Endodermal cell (in vitro differentiated cells): ENCODE data around the gene MCOLN1. TPM values are rescaled to one million over a fixed set of nuclear protein-coding genes. Genes with fewer than 3 reads are reported as not detected.

ENCODE experiments used
- DNase-seq: peaks from one replicate; pipeline ENCODE4 v3.0.0-alpha.2; 2017
- H3K27ac ChIP-seq: 2 replicates; pipeline ENCODE4 v1.5.1; 2013; ENCODE audit warnings: mild to moderate bottlenecking, low read depth, low read length, moderate library complexity
- H3K27me3 ChIP-seq: 2 replicates; pipeline ENCODE4 v1.6.1; 2013; ENCODE audit warnings: mild to moderate bottlenecking, low read length, moderate library complexity; ENCODE audit not compliant: insufficient read depth, control insufficient read depth, poor library complexity, severe bottlenecking
- H3K36me3 ChIP-seq: 2 replicates; pipeline ENCODE4 v1.7.0; 2013; ENCODE audit warnings: mild to moderate bottlenecking, low read length, moderate library complexity; ENCODE audit not compliant: control insufficient read depth, insufficient read depth
- H3K4me1 ChIP-seq: one replicate; pipeline ENCODE4 v1.7.0; 2013; ENCODE audit warnings: low read length; ENCODE audit not compliant: control insufficient read depth, insufficient read depth
- H3K4me3 ChIP-seq: 2 replicates; pipeline ENCODE4 v1.5.1; 2013; ENCODE audit warnings: mild to moderate bottlenecking, low read length, moderate library complexity
- H3K9ac ChIP-seq: 2 replicates; pipeline ENCODE4 v1.6.1; 2013; ENCODE audit warnings: mild to moderate bottlenecking, low read length, moderate library complexity; ENCODE audit not compliant: poor library complexity, severe bottlenecking; ENCODE audit errors: extremely low read depth
- H3K9me3 ChIP-seq: 2 replicates; pipeline ENCODE4 v1.6.1; 2013; ENCODE audit warnings: mild to moderate bottlenecking, low read length, moderate library complexity; ENCODE audit not compliant: control insufficient read depth
- H3K27ac Mint-ChIP-seq: 2 replicates; pipeline ENCODE4 v1.8.0; 2020; ENCODE audit warnings: mixed read lengths
- H3K27me3 Mint-ChIP-seq: 2 replicates; pipeline ENCODE4 v1.8.0; 2021; ENCODE audit warnings: mild to moderate bottlenecking, mixed read lengths; ENCODE audit not compliant: insufficient read depth
- H3K36me3 Mint-ChIP-seq: 2 replicates; pipeline ENCODE4 v1.8.0; 2020; ENCODE audit warnings: low read depth, mixed read lengths
- H3K4me1 Mint-ChIP-seq: 2 replicates; pipeline ENCODE4 v1.8.0; 2020; ENCODE audit warnings: mixed read lengths
- H3K4me3 Mint-ChIP-seq: 2 replicates; pipeline ENCODE4 v1.8.0; 2020; ENCODE audit warnings: mild to moderate bottlenecking, moderate library complexity, mixed read lengths
- H3K9me3 Mint-ChIP-seq: 2 replicates; pipeline ENCODE4 v1.8.0; 2020; ENCODE audit warnings: mild to moderate bottlenecking, mixed read lengths
- CTCF ChIP-seq: fragments of 200-600 bp; sonication (generic); conservative IDR thresholded peaks from 2 replicates; pipeline ENCODE4 v1.5.0; 2021; ENCODE audit warnings: antibody characterized with exemption, mild to moderate bottlenecking
- WGBS, 2 experiments: methylation state at CpG; one replicate each; pipeline versions ENCODE4 v1.1.5 to v1.1.7; 2013; ENCODE audit warnings: missing lambda C conversion rate in 2 of 2, mixed read lengths in 1 of 2; ENCODE audit not compliant: insufficient coverage in 1 of 2, insufficient read length in 1 of 2; 5-methylcytosine and 5-hydroxymethylcytosine counted together
- total RNA-seq, 2 donors: library from RNA; stranded (reverse); fragmentation: NEBNext Ultra II Directional in 1 of 2; extraction: Animal tissue kit (Norgen Biotek cat#: 25700) in 1 of 2; gene quantifications; 2 replicates in 1 of 2; 3 replicates in 1 of 2; pipeline ENCODE4 v1.2.1, GENCODE V29; 2021

The MCOLN1 gene
- total RNA-seq, 2 donors from 2014 or later = 18.0 to 21.4 TPM

GRCh38 chr19:7482584-7483439 is 39.6 kb upstream of the MCOLN1 start:
- DNase-seq = peak; percentile 97
- no peaks in the 10 kb centered on the region for H3K9me3 Mint-ChIP-seq
- no peak overlapping the region for H3K27ac Mint-ChIP-seq
- no peak overlapping the region for H3K4me3 ChIP-seq
- H3K27ac ChIP-seq = no peak overlapping the region
- no peaks in the 10 kb centered on the region for H3K27me3 Mint-ChIP-seq
- no peaks in the 10 kb centered on the region for H3K36me3 Mint-ChIP-seq
- peaks cover 10% of the 10 kb centered on the region for H3K4me1 Mint-ChIP-seq
- H3K27me3 ChIP-seq = no peaks in the 10 kb centered on the region
- H3K4me1 ChIP-seq = no peaks in the 10 kb centered on the region
- H3K36me3 ChIP-seq = no peaks in the 10 kb centered on the region
- no peaks in the 10 kb centered on the region for H3K9me3 ChIP-seq
- WGBS, 2 experiments = 72 to 89% methylated on average over 15 to 34 of the region's 37 CpGs
- no peak for TF ChIP-seq CTCF
- no peak overlapping the region for H3K4me3 Mint-ChIP-seq
- H3K9ac ChIP-seq = no peak overlapping the region

DNA sequence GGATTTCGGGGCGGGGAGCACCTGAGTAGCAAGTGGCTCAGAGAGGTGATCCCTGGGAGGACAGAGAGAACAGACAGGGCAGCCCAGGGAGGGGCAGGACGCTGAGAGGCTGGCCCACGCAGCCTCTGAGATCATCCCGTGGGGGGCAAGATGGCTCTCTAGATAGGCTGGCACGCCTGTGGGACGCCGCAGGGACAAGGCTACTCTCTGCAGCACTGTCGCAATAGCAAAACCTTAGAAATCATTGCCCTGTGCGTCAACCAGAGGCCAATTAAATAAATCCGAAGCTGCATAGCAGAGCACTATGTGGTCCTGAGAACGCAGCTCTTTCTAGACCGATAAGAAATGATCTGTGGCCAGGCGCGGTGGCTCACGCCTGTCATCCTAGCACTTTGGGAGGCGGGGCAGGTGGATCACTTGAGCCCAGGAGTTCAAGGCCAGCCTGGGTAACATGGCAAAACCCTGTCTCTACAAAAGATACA is 38.7 kb upstream of the MCOLN1 start:
- Mint-ChIP-seq H3K9me3 (no peaks in the 10 kb centered on the region), H3K27me3 (no peaks in the 10 kb centered on the region), H3K4me1 (peaks cover 10% of the 10 kb centered on the region), H3K27ac (no peak overlapping the region), H3K4me3 (no peak overlapping the region), H3K36me3 (no peaks in the 10 kb centered on the region)
- DNase-seq = no peak
- H3K36me3 ChIP-seq = no peaks in the 10 kb centered on the region
- no peaks in the 10 kb centered on the region for H3K9me3 ChIP-seq
- H3K4me1 ChIP-seq = no peaks in the 10 kb centered on the region
- no peak overlapping the region for H3K4me3 ChIP-seq
- no peaks in the 10 kb centered on the region for H3K27me3 ChIP-seq
- no peak for TF ChIP-seq CTCF
- H3K27ac ChIP-seq = no peak overlapping the region
- H3K9ac ChIP-seq = no peak overlapping the region
- 93 to 94% methylated on average over 16 to 17 of the region's 17 CpGs for WGBS, 2 experiments

DNA sequence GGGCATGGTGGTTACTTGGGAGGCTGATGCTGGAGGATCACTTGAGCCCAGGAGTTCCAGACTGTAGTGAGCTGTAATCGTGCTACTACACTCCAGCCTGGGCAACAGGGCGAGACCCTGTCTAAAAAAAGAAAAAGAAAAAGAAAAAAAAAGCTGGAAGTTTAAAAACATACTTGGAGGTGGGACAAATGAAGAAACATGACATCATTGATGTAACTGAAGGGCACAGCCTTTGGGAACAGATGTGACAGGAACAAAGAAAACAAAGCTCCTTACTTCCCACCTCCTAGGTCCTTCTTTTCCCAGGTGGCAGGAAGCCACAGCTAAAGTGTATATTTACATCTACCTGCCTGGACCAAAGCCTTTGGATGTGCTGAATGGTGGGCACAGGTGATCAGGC is 35.5 kb upstream of the MCOLN1 start:
- 92 to 94% methylated on average over 2 of the region's 2 CpGs for WGBS, 2 experiments
- H3K4me1 Mint-ChIP-seq = peaks cover 13% of the 10 kb centered on the region
- no peak for TF ChIP-seq CTCF
- Histone ChIP-seq H3K27ac (no peak overlapping the region), H3K36me3 (no peaks in the 10 kb centered on the region), H3K27me3 (no peaks in the 10 kb centered on the region), H3K9ac (no peak overlapping the region), H3K9me3 (no peaks in the 10 kb centered on the region), H3K4me3 (no peak overlapping the region), H3K4me1 (peaks cover 7% of the 10 kb centered on the region)
- no peaks in the 10 kb centered on the region for H3K36me3 Mint-ChIP-seq
- no peaks in the 10 kb centered on the region for H3K9me3 Mint-ChIP-seq
- no peaks in the 10 kb centered on the region for H3K27me3 Mint-ChIP-seq
- DNase-seq = no peak
- H3K27ac Mint-ChIP-seq = no peak overlapping the region
- H3K4me3 Mint-ChIP-seq = peak overlapping the region; percentile 61
